Esophagus muscularis mucosa (tissue), 4 donors: ENCODE measurements around the gene SF3B5. TPM values are rescaled to one million over a fixed set of nuclear protein-coding genes. Genes with fewer than 3 reads are reported as not detected.
"Not testable (repeated sequence)": the region's sequence is repeated elsewhere in the genome, so short reads cannot be mapped to it uniquely, and the experiment has no call there.

Source experiments
- DNase-seq: peaks from one replicate; pipeline ENCODE4 v3.0.0-alpha.2; 2017; ENCODE audit errors: extremely low spot score
- H3K27ac ChIP-seq, 4 donors: fragments of 200-600 bp; sonication (generic); replicated peaks in 1 of 4; 1 replicate in 3 of 4; 2 replicates in 1 of 4; pipeline ENCODE4 v1.5.1; 2016 to 2019; ENCODE audit warnings: mild to moderate bottlenecking in 1 of 4
- H3K27me3 ChIP-seq, 4 donors: fragments of 200-600 bp; sonication (generic); one replicate each; pipeline versions ENCODE4 v1.5.1 to v1.6.0; 2016 to 2019
- H3K36me3 ChIP-seq, 4 donors: fragments of 200-600 bp; sonication (generic); one replicate each; pipeline ENCODE4 v1.5.1; 2016 to 2019
- H3K4me1 ChIP-seq, 4 donors: fragments of 200-600 bp; sonication (generic); one replicate each; pipeline ENCODE4 v1.5.1; 2016 to 2019
- H3K4me3 ChIP-seq, 4 donors: fragments of 200-600 bp; sonication (generic); 1 replicate in 2 of 4; 2 replicates in 2 of 4; pipeline ENCODE4 v1.5.1; 2016 to 2019; ENCODE audit warnings: mild to moderate bottlenecking in 4 of 4, moderate library complexity in 1 of 4
- H3K9me3 ChIP-seq, 4 donors: fragments of 200-600 bp; sonication (generic); 1 replicate in 3 of 4; 2 replicates in 1 of 4; pipeline ENCODE4 v1.5.1; 2016 to 2019
- CTCF ChIP-seq, 3 experiments: fragments of 200-600 bp in 2 of 3; fragments of 450-650 bp in 1 of 3; sonication (generic) in 2 of 3; IDR thresholded peaks; one replicate each; pipeline ENCODE4 v1.5.1; 2017 to 2019; ENCODE audit warnings: antibody characterized with exemption in 3 of 3, mild to moderate bottlenecking in 2 of 3, moderate library complexity in 1 of 3
- EP300 ChIP-seq: sonication (generic); formaldehyde crosslinking; IDR thresholded peaks from one replicate; pipeline ENCODE4 v1.6.1; 2017; ENCODE audit warnings: antibody characterized with exemption
- POLR2A ChIP-seq: fragments of 450-650 bp; IDR thresholded peaks from one replicate; pipeline ENCODE4 v1.6.1; 2017; ENCODE audit warnings: antibody characterized with exemption, moderate library complexity, mild to moderate bottlenecking, low read depth
- POLR2AphosphoS5 ChIP-seq, 2 donors: sonication (generic); formaldehyde crosslinking; IDR thresholded peaks; one replicate each; pipeline ENCODE4 v1.6.1; 2017; ENCODE audit warnings: antibody characterized with exemption in 2 of 2
- WGBS: methylation state at CpG from one replicate; pipeline ENCODE4 v1.1.5; 2018; 5-methylcytosine and 5-hydroxymethylcytosine counted together
- intact Hi-C: fragments of 100-400 bp; cut with DNase I; formaldehyde crosslinking; loops from one replicate; pipeline ENCODE4 v1.15.1; 2023
- total RNA-seq, 4 donors: library from RNA; depleted of rRNA; stranded (reverse); fragments of >200 nt; gene quantifications; one replicate each; pipeline versions ENCODE4 v1.1.0 to v1.2.1, GENCODE V29; 2016

SF3B5 gene
- total RNA-seq, 4 donors from 2014 or later, result 79.2 to 134 (median 99.6) TPM

- Histone ChIP-seq H3K4me1 (peaks cover 18 to 30% (median 24%) of the 10 kb centered on the region in 4 donors), H3K4me3 (no peak overlapping the region), H3K36me3 (peaks cover 0 to 5% (median 2%) of the 10 kb centered on the region in 4 donors), H3K9me3 (no peaks in the 10 kb centered on the region), H3K27ac (no peak overlapping the region), H3K27me3 (no peaks in the 10 kb centered on the region)
- intact Hi-C loops, result no loop called here
- WGBS, result 82% methylated on average over 2 of the region's 2 CpGs
- TF ChIP-seq POLR2A (no peak), EP300 (no peak), CTCF (IDR thresholded peaks at IDR 0.05) (no peak), POLR2AphosphoS5 (IDR thresholded peaks at IDR 0.05) (no peak)
- no peak for DNase-seq
These were observed 2.1 kb downstream of the SF3B5 start for GRCh38 chr6:144093236-144093635.

- TF ChIP-seq POLR2A (no peak), POLR2AphosphoS5 (IDR thresholded peaks at IDR 0.05) (no peak), CTCF (IDR thresholded peaks at IDR 0.05) (no peak), EP300 (no peak)
- H3K36me3 ChIP-seq, result peaks cover 0 to 15% (median 2%) of the 10 kb centered on the region in 4 donors
- no peak overlapping the region for H3K4me3 ChIP-seq
- H3K9me3 ChIP-seq, result no peaks in the 10 kb centered on the region
- no peaks in the 10 kb centered on the region for H3K27me3 ChIP-seq
- H3K4me1 ChIP-seq, result peaks cover 15 to 23% (median 17%) of the 10 kb centered on the region in 4 donors
- no peak overlapping the region for H3K27ac ChIP-seq
- DNase-seq, result no peak
- intact Hi-C loops, result no loop called here
- 76% methylated on average over 4 of the region's 4 CpGs for WGBS
These were observed 5.0 kb downstream of the SF3B5 start for GRCh38 chr6:144090384-144090783.

- peaks cover 0 to 21% (median 0%) of the 10 kb centered on the region in 4 donors for H3K36me3 ChIP-seq
- H3K27ac ChIP-seq, result no peak overlapping the region
- no peaks in the 10 kb centered on the region for H3K9me3 ChIP-seq
- 79% methylated on average over 13 of the region's 13 CpGs for WGBS
- H3K4me3 ChIP-seq, result no peak overlapping the region
- peaks cover 0 to under 1% (median 0%) of the 10 kb centered on the region in 4 donors for H3K4me1 ChIP-seq
- DNase-seq, result no peak
- no peaks in the 10 kb centered on the region for H3K27me3 ChIP-seq
- TF ChIP-seq EP300 (no peak), POLR2A (no peak), POLR2AphosphoS5 (IDR thresholded peaks at IDR 0.05) (no peak), CTCF (IDR thresholded peaks at IDR 0.05) (no peak)
- intact Hi-C loops, result no loop called here
These were observed 7.5 kb downstream of the SF3B5 start for GRCh38 chr6:144087789-144088426.

GRCh38 chr6:144086959-144087358 lies 8.4 kb downstream of the SF3B5 start:
- no peaks in the 10 kb centered on the region for H3K4me1 ChIP-seq
- intact Hi-C loops, result no loop called here
- H3K4me3 ChIP-seq, result no peak overlapping the region
- H3K27ac ChIP-seq, result no peak overlapping the region
- no peak for DNase-seq
- H3K9me3 ChIP-seq, result no peaks in the 10 kb centered on the region
- H3K27me3 ChIP-seq, result no peaks in the 10 kb centered on the region
- TF ChIP-seq POLR2A, result no peak
- no peak for TF ChIP-seq POLR2AphosphoS5 (IDR thresholded peaks at IDR 0.05)
- TF ChIP-seq EP300, result no peak
- TF ChIP-seq CTCF (IDR thresholded peaks at IDR 0.05), result no peak
- H3K36me3 ChIP-seq, result peaks cover 0 to 21% (median 0%) of the 10 kb centered on the region in 4 donors
- WGBS, result 92% methylated on average over 3 of the region's 3 CpGs

- 82% methylated on average over 1 of the region's 1 CpG for WGBS
- Histone ChIP-seq H3K9me3 (no peaks in the 10 kb centered on the region), H3K36me3 (peaks cover 0 to 17% (median 0%) of the 10 kb centered on the region in 4 donors), H3K27ac (no peak overlapping the region), H3K4me1 (no peaks in the 10 kb centered on the region), H3K27me3 (no peaks in the 10 kb centered on the region), H3K4me3 (no peak overlapping the region)
- TF ChIP-seq POLR2AphosphoS5 (IDR thresholded peaks at IDR 0.05) (no peak), POLR2A (no peak), EP300 (no peak), CTCF (IDR thresholded peaks at IDR 0.05) (no peak)
- intact Hi-C loops, result no loop called here
- DNase-seq, result no peak
These were observed 12.2 kb downstream of the SF3B5 start for GRCh38 chr6:144083172-144083571.

- H3K27me3 ChIP-seq, H3K36me3 ChIP-seq, H3K9me3 ChIP-seq, H3K27ac ChIP-seq, H3K4me3 ChIP-seq, intact Hi-C loops, DNase-seq, H3K4me1 ChIP-seq: not testable (repeated sequence)
- 89% methylated on average over 3 of the region's 3 CpGs for WGBS
These were observed 13.0 kb downstream of the SF3B5 start for GRCh38 chr6:144082412-144082811.
